GM21528 (cell line): ENCODE results near the gene PTPRN2.

Source experiments
- ATAC-seq: cut with Tn5 transposase; IDR thresholded peaks from one replicate; pipeline ENCODE4 v1.9.1; 2021; ENCODE audit warnings: mild to moderate bottlenecking, moderate library complexity; ENCODE audit not compliant: unreplicated experiment, low FRiP score

PTPRN2 gene

GRCh38 chr7:157775560-157776332 lies 811.9 kb downstream of the PTPRN2 start:
- no peak for ATAC-seq

- no peak for ATAC-seq
These were observed 812.5 kb downstream of the PTPRN2 start for GRCh38 chr7:157775021-157775559.

- ATAC-seq, result no peak
These were observed 813.1 kb downstream of the PTPRN2 start for GRCh38 chr7:157774495-157774894.

GRCh38 chr7:157773361-157773760 lies 814.3 kb downstream of the PTPRN2 start:
- ATAC-seq, result no peak

- no peak for ATAC-seq
These were observed 815.0 kb downstream of the PTPRN2 start for GRCh38 chr7:157772486-157773130.

- ATAC-seq, result no peak
These were observed 815.9 kb downstream of the PTPRN2 start for GRCh38 chr7:157771689-157772088.

- no peak for ATAC-seq
These were observed 816.8 kb downstream of the PTPRN2 start for GRCh38 chr7:157770716-157771320.

- ATAC-seq, result no peak
These were observed 818.0 kb downstream of the PTPRN2 start for GRCh38 chr7:157769526-157770215.

- no peak for ATAC-seq
These were observed 818.5 kb downstream of the PTPRN2 start for GRCh38 chr7:157769086-157769485.

- ATAC-seq, result no peak
These were observed 819.4 kb downstream of the PTPRN2 start for GRCh38 chr7:157768198-157768597.

GRCh38 chr7:157767506-157768197 lies 820.0 kb downstream of the PTPRN2 start:
- no peak for ATAC-seq

- no peak for ATAC-seq
These were observed 821.5 kb downstream of the PTPRN2 start for GRCh38 chr7:157766098-157766497.

- no peak for ATAC-seq
These were observed 822.6 kb downstream of the PTPRN2 start for GRCh38 chr7:157764946-157765537.

- ATAC-seq, result no peak
These were observed 823.4 kb downstream of the PTPRN2 start for GRCh38 chr7:157764193-157764592.

GRCh38 chr7:157763279-157764000 lies 824.2 kb downstream of the PTPRN2 start:
- no peak for ATAC-seq

GRCh38 chr7:157762824-157763223 lies 824.8 kb downstream of the PTPRN2 start:
- no peak for ATAC-seq

GRCh38 chr7:157760004-157760730 lies 827.5 kb downstream of the PTPRN2 start:
- no peak for ATAC-seq

- ATAC-seq, result no peak
These were observed 828.3 kb downstream of the PTPRN2 start for GRCh38 chr7:157759246-157759805.
